ENCODE measurements around the gene QSOX1. TPM values are rescaled to one million over a fixed set of nuclear protein-coding genes. Genes with fewer than 3 reads are reported as not detected.

The QSOX1 gene
- total and polyA plus RNA-seq, 9 of the 15 experiments (the other 6 are each of a cell fraction or from before 2014, with no cell fraction given), result 4.0 to 53.1 (median 15.0) TPM

GRCh38 chr1:180176965-180177364, 22.3 kb downstream of the QSOX1 start:
- Histone ChIP-seq H3K9ac (ENCODE audit: insufficient read depth in 1 of 2, low read depth in 2 of 2, low read length in 2 of 2) (no peak overlapping the region), H3K27ac (ENCODE audit: extremely low read depth, low read depth, low read length) (no peak overlapping the region), H3K79me2 (ENCODE audit: control insufficient read depth, insufficient read depth, low read length) (no peaks in the 10 kb centered on the region), H3K4me3 (no peak overlapping the region), H3K36me3 (ENCODE audit: control insufficient read depth, insufficient read depth, low read length) (no peaks in the 10 kb centered on the region), H3K4me2 (ENCODE audit: insufficient read depth, low read length) (no peak overlapping the region), H3K4me1 (replicated peaks in 1 of 2; ENCODE audit: control insufficient read depth in 2 of 2, insufficient read depth in 2 of 2, low read length in 2 of 2) (no peaks in the 10 kb centered on the region), H3K9me1 (ENCODE audit: control insufficient read depth, insufficient read depth, low read length) (no peaks in the 10 kb centered on the region), H3K27me3 (ENCODE audit: control insufficient read depth in 2 of 2, insufficient read depth in 2 of 2, low read length in 2 of 2) (no peaks in the 10 kb centered on the region), H4K20me1 (replicated peaks; ENCODE audit: control insufficient read depth, insufficient read depth, low read length) (no peaks in the 10 kb centered on the region), H3K9me3 (replicated peaks; ENCODE audit: control insufficient read depth, insufficient read depth, low read depth, low read length) (no peaks in the 10 kb centered on the region), H2AFZ (ENCODE audit: low read depth, low read length) (no peak overlapping the region)
- FAIRE-seq (no peak), DNase-seq (ENCODE audit: extremely low read depth in 1 of 4, low spot score in 3 of 4) (no peak), ATAC-seq (no peak)
- no TSS peak for BruUV-seq (replicated peaks)
- in situ Hi-C loops (cut with MboI) (no loop called here), intact Hi-C loops (cut with micrococcal nuclease) (loop anchor here (5.0 to 10.0 kb wide), 3 partner anchors 142 to 365 kb away; partner anchors contain the start of gene CEP350)
- ChIA-PET CTCF (ENCODE audit: low intra/inter-chr PET ratio) (interaction anchor here (0.7 to 4.9 kb wide), 3 partner anchors 9 to 471 kb away, joined by 3 to 26 read pairs (median 24); no protein-coding TSS in a partner anchor), POLR2A (interaction anchor here (0.7 to 1.5 kb wide), 2 partner anchors 11 to 13 kb away, joined by 5 to 7 read pairs; no protein-coding TSS in a partner anchor)
- 74% methylated on average over 4 of the region's 4 CpGs for WGBS (ENCODE audit: insufficient coverage, low coverage, missing lambda C conversion rate)
- no peak for TF ChIP-seq RBM17 (IDR thresholded peaks at IDR 0.05; ENCODE audit: borderline replicate concordance, low read depth, low read length)
- no peak for TF ChIP-seq BRF2 (IDR thresholded peaks at IDR 0.05; ENCODE audit: borderline replicate concordance, insufficient read depth, insufficient read length)
- no peak for TF ChIP-seq HMBOX1 (IDR thresholded peaks at IDR 0.05)
- no peak for TF ChIP-seq CREB3L1 (IDR thresholded peaks at IDR 0.05; ENCODE audit: borderline replicate concordance, low read depth)
- TF ChIP-seq ZNF282 (CRISPR knock-in tag; IDR thresholded peaks at IDR 0.05), result no peak
- no peak for TF ChIP-seq TAL1 (IDR thresholded peaks at IDR 0.05)
- no peak for TF ChIP-seq TBL1XR1 (IDR thresholded peaks at IDR 0.05; ENCODE audit: low read length in 2 of 2)
- no peak for TF ChIP-seq TAF7 (tag; IDR thresholded peaks at IDR 0.05)
- TF ChIP-seq ARHGAP35 (IDR thresholded peaks at IDR 0.05; ENCODE audit: partially characterized antibody), result no peak
- no peak for TF ChIP-seq ZNF57 (CRISPR knock-in tag; IDR thresholded peaks at IDR 0.05)
- TF ChIP-seq ETS2 (tag; IDR thresholded peaks at IDR 0.05; ENCODE audit: borderline replicate concordance, poor library complexity, severe bottlenecking), result no peak
- TF ChIP-seq SNAPC5 (CRISPR knock-in tag; IDR thresholded peaks at IDR 0.05), result no peak
- no peak for TF ChIP-seq ATF4 (CRISPR knock-in tag; IDR thresholded peaks at IDR 0.05)
- no peak for TF ChIP-seq AFF4 (CRISPR knock-in tag; IDR thresholded peaks at IDR 0.05)

Data from K562 (cell line).